NCI-H69 (cell line): ENCODE results near the gene PRKAR1B.
"Not testable (repeated sequence)": the region's sequence is repeated elsewhere in the genome, so short reads cannot be mapped to it uniquely, and the experiment has no call there.

Experiments used
- DNase-seq: peaks from one replicate; lab custom pipeline; 2025; lab: John Stamatoyannopoulos, UW

The PRKAR1B gene

DNA sequence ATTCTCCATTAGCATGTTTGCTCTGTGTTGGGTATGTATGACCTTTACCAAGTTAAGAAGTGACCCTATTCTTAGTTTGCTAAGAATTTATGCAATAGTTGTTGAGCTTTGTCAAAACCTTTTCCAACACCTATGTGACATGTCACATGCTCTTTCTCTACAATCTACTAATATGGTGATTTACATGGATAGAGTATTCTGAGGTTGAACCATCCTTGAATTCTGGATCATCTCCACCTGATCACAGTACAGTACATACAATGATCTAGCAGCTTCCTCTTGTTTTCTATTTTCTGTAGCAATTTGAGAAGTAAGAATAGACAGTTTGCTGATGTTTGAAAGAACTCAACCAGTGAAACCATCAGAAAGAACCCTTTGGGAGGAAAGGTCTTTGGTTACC, 106.2 kb downstream of the PRKAR1B start:
- no peak for DNase-seq

DNA sequence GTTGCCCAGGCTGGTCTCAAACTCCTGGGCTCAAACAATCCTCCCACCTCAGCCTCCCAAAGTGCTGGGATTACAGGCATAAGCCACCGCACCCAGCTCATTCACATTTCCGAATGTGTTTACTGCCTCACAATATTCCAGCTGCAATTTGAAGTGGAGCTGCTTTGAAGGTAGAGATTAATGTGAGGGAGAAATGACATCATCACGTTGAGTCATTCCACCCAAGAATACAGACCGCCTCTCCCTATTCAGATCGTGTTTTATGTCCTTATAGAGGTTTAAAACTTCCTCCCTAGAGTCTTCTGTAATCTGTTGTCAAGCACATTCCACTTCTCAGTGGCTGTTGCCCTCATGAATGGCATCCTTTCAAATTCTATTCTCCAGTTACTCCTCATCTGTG, 107.0 kb downstream of the PRKAR1B start:
- DNase-seq = no peak

DNA sequence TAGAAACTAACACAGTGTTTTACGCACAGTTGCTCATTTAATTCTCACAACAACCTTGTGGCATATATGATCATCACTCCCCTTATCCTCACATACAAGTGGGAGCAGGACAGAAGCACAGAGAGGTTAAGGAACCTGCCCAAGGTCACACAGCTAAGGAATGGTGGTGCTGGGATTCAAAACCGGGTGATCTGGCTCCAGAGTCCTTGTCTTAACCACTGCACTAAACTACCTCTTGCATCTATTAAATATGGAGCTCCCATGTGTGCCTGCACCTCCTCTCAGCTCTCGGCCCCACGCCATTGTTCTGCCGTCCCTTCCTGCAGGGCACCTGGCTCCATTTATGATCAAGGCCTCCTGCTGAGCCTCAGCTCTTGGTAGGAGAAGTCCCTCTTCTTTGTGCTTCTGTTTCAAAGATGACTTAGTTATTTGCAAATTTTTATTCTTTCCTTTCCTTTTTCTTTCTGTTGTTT, 107.7 kb downstream of the PRKAR1B start:
- DNase-seq = no peak

DNA sequence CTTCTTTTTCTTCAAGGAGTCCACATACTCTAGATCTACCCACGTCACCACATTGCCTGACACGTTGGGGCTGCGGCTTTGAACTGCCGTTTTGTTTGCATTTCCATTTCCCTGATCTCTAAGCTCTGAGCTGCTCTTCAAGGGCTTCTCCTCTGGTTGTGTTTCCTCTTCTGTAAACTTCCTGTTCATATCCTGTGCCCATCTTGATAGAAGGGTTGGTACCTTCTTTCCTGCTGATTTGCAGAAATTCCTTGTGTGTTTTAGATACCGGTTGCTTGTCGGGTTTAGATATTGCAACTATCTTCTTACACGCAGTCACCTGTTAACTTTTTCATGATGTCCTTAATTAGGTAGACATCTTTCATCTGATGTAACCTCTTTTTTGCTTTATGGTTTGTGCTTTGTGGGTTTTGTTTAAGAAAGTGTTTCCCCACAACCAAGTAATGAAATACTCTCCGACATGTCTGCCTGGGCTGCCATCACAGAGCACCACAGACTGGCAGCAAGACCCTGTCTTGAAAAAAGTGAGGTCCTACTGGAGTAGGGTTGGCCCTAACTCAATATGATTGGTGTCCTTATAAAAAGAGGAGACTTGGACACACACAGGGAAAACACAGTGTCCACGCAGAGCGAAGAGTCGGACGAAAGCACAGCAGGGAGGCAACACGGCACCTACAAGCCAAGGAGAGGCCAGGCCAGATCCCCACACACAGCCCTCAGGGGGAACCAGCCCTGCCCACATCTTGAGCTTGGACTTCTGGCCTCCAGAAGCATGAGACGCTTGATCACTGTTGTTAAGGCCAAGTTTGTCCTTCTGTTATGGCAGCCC, 108.3 kb downstream of the PRKAR1B start:
- DNase-seq = no peak

DNA sequence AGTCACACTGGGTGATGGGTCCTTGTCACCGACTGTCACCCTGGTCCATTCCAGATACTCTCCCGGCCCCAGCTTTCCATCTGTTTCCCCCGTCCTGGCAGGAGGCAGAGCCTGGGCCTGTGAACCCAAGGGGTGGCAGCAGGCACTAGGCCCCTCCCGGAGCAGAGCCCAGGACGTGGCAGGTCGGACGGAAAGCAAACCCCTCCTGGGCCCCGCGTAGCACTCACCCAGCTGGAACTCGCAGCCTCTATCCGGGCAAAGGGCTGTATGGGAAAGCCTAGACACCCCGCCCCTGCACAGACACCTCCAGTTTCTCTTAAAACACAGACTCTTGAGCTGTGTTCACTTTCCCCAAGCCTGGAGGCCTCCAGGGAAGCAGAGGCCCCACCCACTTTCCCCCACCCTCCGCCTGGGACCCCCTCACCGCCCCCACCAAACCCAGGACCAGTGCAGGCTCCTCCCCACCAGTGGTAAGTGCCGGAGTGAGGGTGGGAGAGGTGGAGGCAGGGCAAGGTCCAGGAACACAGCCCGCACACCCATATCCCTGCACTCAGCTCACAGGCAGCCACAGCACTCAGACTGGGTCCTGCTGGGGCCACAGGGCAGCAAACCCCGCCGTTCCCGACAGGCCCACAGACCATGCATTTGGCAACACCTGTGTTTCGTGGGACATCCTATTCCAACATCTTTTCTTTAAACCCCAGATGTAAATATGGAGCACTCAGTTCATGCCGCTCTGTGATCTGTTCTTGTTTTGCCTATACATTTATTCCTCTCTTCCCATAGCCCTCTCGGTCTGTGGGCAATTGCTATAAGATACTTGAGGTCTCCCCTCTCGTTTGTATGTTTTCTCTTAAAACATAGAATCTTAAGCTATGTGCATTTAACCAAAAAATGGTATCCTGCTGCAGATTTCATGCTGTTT, 109.2 kb downstream of the PRKAR1B start:
- DNase-seq = no peak

DNA sequence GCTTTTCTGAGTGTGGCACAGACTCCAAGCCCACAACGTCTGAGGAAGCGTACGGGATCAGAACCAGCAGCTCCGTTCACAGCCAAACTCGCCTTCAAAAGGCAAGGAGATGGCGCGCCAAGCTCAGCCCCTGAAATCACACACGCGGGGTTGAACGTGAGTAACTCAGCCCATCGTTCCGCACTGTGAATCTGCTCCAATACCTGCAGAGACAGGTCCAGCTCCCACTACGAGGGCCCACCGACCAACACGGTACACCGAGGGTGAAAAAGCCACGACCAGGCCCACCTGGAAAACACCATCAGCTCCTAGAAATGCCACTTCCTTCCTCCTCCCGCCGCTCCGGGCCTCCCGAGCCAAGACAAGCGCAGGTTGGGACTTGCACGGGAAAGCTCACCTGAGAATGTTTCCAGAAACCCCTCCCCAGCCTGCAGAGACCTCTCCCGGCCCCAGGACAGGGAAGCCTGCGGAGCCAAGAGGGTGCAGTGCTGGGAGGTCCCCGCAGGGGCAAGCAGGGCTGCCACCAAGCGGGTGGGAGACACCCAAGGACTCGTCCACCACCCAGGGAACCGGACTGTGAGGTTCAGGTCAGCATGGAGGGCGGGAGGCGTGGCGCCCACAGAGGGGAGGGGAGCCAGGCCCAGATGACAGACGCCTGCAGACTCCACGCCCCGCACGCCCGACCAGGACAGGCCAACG, 113.5 kb downstream of the PRKAR1B start:
- no peak for DNase-seq

DNA sequence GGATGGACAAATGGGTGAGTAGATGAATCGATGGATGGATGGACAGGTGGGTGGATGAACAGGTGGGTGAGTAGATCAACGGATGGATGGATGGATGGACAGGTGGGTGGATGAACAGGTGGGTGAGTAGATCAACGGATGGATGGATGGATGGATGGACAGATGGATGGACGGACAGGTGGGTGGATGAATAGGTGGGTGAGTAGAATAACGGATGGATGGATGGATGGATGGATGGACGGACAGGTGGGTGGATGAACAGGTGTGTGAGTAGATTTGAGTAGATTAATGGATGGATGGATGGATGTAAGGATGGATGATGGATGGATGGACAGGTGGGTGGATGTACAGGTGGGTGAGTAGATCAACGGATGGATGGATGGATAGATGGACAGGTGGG, 115.2 kb downstream of the PRKAR1B start:
- DNase-seq = not testable (repeated sequence)

DNA sequence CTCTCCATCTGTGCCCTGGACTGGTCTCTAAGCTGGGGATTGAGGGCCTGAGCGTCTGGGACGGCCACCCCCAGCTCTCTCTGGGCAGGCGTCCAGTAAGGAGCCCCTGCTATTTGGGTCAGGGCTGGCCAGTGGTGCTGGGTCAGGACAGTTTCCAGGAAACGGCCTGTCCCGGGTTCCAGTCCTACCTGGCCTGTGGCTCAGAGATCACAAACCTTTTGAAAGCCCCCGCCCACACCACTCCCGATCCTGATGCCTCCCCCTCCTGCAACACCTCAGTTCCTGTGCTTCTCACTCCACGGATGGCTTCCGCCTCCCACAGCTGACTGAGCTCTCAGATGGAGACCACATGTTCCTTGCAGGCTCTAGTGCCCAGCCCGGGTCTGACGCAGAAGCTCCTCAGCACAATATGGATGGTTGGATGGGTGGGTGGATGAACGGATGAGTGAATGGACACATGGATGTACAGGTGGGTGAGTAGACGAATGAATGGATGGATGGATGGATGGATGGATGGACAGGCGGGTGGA, 115.7 kb downstream of the PRKAR1B start:
- DNase-seq = no peak

DNA sequence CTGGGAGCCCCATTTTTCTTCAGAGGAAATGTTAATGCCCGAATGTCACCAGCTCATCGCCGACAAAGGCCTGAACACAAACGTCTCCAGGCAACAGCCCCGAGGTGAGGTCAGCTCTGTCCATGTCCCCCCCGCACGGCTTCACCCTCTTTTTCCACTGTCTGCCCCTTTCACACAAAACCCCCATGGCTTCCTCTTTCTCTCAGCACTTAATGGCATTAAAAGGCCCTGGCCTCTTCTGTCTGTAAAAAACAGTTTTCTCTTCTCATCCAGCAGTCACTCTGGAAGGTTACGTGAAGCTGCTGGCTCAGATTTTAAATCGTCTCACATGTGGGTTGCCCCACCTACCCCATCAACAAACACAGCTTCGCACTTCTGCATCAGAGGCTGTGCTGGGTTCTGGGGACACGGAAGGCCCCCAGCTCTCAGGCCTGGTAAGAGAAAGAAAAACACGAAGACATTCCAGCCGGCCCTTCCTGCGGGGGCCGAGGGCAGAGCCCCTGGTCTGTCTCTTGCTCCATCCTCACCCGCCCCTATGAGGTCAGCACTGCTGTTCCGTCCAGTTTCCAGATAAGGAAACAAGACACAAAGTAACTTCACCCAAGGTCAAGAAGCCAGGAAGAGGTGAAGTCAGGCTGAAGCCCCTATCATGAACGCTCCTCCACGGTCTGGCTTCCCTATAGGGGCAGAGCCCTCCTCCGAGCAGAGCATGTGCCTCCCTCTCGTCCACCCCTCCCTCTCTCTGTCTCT, 116.4 kb downstream of the PRKAR1B start:
- DNase-seq = no peak

DNA sequence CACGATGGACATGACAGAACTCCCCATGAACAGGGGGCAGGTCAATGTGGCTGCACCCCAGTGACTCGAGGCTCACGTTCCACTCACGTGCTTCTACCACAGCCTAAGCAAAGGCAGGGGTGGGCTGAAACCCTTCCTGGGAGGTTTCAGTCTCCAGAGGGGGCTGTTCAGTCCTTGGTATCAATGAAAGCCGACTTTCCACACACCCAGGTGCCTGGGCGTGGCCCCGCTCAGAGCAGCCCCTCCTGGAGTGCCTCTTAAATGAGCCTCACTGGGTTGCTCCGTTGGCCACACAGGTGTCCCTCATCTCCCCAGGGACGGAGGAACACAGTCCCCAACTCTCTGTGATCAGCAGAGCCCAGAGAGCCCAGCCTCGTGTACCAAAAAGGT, 116.9 kb downstream of the PRKAR1B start:
- DNase-seq = no peak

DNA sequence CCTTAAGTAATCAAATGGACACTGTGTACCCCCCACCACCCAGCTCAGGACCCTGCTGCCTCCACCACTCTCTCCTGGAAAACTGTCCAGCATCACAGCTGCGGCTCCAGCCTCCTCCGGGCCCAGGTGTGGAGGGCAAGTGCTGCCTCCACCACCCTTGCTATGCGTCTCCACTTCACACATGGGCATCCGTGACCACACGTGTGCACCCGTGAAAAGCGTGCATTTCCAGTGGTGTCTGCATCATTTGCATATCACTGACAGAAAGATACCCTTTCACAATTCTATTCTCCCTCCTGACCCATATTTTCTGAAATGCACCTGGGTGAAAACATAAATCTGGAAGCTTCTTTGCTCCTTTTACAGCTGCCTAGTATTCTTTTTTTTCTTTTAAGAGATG, 117.7 kb downstream of the PRKAR1B start:
- DNase-seq = no peak

DNA sequence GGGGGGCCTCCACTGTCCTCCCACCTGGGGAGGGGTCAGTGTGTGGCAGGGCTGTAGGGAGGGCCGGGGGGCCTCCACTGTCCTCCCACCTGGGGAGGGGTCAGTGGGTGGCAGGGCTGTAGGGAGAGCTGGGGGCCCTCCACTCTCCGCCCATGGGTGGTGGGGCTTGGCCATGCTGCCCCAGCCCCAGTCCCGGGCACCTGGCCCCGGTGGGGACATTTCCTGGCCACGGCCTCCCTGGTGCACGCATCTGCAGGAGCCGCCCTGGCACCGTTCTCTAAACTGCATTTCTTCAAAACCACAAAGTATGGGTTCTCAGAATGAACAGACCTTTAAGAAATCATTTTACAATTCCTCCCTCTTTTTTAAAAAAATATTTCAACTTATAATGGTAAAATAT, 118.1 kb downstream of the PRKAR1B start:
- DNase-seq = no peak

DNA sequence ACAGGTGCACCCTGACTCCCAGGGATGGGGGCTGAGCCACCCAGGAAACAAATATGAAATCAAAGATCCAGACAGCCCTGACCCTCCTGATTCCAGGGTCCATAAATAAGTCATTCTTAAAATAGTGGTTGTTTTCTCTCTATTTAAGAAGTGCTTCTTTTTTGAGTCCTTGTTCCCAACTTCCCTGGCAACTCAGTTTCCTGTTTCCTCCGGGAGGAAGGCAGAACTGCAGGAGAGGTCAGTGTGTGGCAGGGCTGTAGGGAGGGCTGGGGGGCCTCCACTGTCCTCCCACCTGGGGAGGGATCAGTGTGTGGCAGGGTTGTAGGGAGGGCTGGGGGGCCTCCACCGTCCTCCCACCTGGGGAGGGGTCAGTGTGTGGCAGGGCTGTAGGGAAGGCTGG, 118.7 kb downstream of the PRKAR1B start:
- DNase-seq = no peak

DNA sequence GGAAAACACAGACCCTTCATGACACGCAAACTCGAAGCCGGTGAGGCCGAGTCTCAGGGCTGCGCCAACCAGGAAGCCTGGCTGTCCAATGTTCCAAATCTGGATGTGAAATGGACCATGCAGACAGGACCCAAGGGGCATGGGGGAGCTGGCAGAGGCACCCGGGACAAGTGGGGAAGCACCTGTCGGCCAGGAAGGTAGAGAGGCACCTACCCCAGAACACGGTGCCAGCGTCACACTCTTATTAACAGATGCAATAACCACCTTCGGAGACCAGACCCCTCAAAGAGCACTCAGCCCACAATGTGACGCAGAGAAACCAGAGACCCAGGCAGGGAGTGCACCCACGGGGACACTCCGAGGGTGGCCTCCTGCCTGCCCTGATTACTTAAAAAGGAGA, 119.1 kb downstream of the PRKAR1B start:
- no peak for DNase-seq

DNA sequence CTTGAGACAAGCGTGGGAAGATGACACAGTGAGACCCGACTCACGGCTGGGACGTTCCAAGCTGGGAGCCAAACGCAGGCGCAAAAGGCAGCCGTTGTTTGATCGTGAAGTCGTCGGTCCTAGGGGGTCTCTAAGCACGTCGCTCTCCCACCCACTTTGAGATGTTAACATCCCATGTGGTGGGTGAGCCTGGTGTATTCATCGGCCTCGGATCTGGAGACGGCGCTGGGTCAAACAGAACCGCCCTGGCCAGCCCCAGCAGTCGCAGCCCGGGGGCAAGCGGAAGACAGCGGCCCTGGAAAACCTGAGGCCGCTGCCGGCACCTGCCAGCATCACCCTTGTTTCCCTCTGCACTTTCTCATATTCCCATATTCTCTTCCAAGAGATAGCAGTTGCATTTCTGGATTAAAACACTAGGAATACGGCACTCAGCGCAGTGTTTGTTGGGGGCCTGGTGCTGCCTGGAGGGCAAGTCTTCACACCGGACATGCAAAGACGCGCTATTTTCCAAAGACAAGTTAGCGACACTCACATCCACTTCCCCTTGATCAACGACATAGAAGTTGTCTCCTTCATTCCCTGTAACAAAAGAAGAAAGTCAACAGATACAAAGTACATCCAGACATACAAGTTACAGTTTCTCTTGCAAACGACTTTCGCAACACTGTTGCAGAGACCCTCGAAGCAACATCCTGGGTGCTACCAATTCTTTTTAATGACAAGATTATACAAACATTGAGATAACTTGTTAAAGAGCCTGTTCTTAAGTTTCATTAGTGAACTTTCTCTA, 121.2 kb downstream of the PRKAR1B start:
- no peak for DNase-seq

DNA sequence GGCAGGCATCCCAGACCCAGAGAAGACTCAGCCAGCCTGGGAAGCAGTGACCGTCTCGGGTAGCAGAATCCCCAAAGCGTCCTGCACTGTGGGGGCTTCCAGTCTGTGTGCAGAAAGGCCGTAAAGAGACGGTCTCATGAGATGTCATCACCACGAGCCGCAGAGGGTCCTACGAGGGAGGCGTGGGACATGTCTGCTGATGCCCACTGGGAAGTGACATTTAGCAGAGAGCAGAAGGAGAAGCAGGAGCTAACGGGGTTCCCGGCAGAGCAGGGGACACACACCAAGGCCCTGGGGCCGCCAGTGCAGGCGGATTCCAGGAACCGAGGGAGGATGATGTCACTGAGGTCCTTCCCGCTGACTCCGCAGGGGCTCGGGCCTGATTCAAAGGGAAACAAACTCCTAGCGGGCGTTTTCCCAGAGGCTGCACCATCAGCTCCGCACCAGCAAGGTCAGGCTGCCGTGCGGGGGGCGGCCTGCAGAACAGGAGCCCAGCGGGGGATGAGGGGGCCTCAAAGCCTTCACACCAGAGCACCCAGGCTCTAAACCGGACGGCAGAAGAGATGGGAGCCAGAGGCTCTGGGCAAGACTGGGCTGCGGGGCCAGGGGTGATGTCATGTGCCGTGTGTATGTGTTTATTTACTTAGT, 122.1 kb downstream of the PRKAR1B start:
- DNase-seq = no peak

DNA sequence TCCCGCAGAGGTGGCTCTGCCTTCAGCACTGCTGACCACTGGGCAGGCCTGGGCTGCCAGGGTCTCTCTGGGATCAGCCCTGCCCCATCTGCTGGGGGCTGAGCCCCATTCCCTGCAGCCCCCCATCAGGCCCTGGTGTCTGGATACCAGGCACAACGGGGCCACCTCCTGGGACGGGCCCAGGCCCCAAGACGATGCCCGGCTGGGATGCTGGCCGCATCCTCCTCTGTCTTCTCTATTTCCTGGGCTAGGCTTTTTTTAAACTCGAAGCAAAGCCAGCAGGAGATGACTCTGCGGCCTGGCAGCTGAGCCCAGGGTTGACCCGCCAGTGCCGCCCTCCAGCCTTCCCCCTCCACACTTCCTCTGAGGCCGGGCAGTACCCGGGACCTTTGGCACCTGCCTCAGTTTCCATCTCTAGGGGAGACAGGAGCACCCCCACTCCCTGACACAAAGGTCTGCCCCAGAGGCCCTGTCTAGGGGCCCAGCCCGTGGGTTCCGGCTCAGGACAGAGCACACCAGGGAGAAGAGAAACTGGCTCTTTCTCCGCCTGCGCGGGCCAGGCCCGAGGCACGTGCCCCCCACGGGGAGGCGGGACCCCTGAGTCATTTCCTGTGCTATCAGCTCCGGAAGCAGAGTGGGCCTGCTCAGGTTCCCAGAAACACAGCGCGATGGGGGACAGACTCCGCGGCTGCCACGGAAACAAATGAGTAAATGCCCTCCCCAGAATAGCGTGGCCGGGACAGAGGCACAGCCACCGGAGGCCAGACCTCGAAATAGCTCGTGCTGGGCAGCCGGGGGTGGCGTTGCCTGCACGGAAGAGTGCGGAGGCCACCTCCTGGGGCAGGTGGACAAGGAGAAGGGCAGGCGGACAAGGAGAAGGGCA, 122.8 kb downstream of the PRKAR1B start:
- DNase-seq = no peak

DNA sequence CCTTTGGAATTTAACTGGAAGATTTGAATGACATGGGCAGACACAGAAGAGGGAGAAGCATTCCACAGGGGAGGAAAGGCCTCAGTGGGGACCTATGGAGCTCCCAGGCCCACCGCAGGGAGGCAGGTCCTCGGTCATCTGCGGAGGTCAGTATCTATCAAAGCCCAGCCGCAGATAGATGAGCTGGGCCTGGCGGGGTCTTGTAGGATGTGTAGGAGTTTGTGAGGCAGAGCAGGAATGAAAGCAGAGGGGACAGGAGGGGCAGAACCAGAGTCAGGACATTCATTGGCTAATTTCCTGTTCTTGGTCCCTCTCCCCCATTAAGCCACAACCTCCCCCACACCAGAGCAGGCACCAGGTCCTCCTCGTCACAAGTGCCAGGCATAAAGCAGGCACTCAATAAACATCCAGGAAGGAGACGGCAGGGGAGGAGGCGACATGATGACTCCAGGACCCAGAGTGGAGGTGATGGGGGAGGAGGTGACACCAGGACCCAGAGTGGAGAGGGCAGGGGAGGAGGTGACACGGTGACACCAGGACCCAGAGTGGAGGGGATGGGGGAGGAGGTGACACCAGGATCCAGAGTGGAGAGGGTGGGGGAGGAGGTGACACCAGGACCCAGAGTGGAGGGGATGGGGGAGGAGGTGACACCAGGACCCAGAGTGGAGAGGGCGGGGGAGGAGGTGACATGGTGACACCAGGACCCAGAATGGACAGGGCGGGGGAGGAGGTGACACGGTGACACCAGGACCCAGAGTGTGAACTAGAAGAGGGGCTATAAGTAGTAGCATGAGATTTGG, 123.7 kb downstream of the PRKAR1B start:
- no peak for DNase-seq
